Stimulated activated CD4-positive, alpha-beta T cell treated with anti-CD3 and anti-CD28 coated beads, Interleukin-1b, Interleukin-23, amount 100 ng/mL, for 4 hours (primary cell): Measurements from ENCODE around the gene TCF3.
"Not testable (repeated sequence)": the region's sequence is repeated elsewhere in the genome, so short reads cannot be mapped to it uniquely, and the experiment has no call there.

Experiments used
- DNase-seq, 2 donors: peaks; one replicate each; pipeline ENCODE4 v3.0.0-alpha.2; 2020; ENCODE audit warnings: low read depth in 2 of 2

TCF3 gene

GRCh38 chr19:1672769-1673644 is 20.6 kb upstream of the TCF3 start:
- DNase-seq = no peak

GRCh38 chr19:1672038-1672768 is 19.8 kb upstream of the TCF3 start:
- DNase-seq = peak; percentile 57 to 67

- DNase-seq = no peak
Measured at GRCh38 chr19:1671716-1672037, 19.3 kb upstream of the TCF3 start.

- not testable (repeated sequence) for DNase-seq
Measured at GRCh38 chr19:1670747-1671146, 18.3 kb upstream of the TCF3 start.

GRCh38 chr19:1668486-1669270 is 16.3 kb upstream of the TCF3 start:
- DNase-seq = peak in 1 of 2 donors; percentile 24

- DNase-seq = no peak
Measured at GRCh38 chr19:1668048-1668485, 15.7 kb upstream of the TCF3 start.

GRCh38 chr19:1665565-1666047 is 13.2 kb upstream of the TCF3 start:
- DNase-seq = no peak

- peak; percentile 23 to 31 for DNase-seq
Measured at GRCh38 chr19:1663852-1664251, 11.4 kb upstream of the TCF3 start.

- DNase-seq = not testable (repeated sequence)
Measured at GRCh38 chr19:1663227-1663626, 10.8 kb upstream of the TCF3 start.

GRCh38 chr19:1661995-1662394 is 9.6 kb upstream of the TCF3 start:
- DNase-seq = no peak

- DNase-seq = no peak
Measured at GRCh38 chr19:1659084-1659427, 6.6 kb upstream of the TCF3 start.

- no peak for DNase-seq
Measured at GRCh38 chr19:1658150-1659083, 6.0 kb upstream of the TCF3 start.

GRCh38 chr19:1657746-1658145 is 5.3 kb upstream of the TCF3 start:
- DNase-seq = no peak

- DNase-seq = no peak
Measured at GRCh38 chr19:1656988-1657536, 4.6 kb upstream of the TCF3 start.

GRCh38 chr19:1655987-1656608 is 3.7 kb upstream of the TCF3 start:
- no peak for DNase-seq

- DNase-seq = no peak
Measured at GRCh38 chr19:1655131-1655981, 2.9 kb upstream of the TCF3 start.

GRCh38 chr19:1654178-1654792 is 1.9 kb upstream of the TCF3 start:
- no peak for DNase-seq

- no peak for DNase-seq
Measured at GRCh38 chr19:1653300-1653628, 849 bp upstream of the TCF3 start.
